ENCODE results near the gene NCAM1.
"Not testable (repeated sequence)": the region's sequence is repeated elsewhere in the genome, so short reads cannot be mapped to it uniquely, and the experiment has no call there.

NCAM1 gene

DNA sequence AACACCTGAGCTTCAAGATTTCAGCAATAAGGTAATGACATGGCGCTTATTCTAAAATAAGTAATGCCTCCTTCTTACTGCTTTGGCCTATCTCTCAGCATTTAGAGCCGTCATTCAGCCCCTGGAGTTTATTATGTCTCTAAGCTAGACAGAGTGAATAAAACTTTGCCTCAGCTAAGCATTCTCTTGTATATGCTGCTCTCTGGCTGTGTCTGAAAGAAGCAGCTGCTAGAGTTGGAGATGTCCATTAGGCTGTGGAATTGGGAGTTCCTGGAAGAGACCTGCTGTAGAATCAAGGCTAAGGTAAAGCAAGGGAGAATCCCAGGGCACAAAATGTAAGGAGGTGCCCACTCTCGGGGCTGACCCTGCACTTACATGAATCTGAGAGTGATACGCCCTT, 317.7 kb downstream of the NCAM1 start:
- DNase-seq (ENCODE audit: low read depth) = no peak

DNA sequence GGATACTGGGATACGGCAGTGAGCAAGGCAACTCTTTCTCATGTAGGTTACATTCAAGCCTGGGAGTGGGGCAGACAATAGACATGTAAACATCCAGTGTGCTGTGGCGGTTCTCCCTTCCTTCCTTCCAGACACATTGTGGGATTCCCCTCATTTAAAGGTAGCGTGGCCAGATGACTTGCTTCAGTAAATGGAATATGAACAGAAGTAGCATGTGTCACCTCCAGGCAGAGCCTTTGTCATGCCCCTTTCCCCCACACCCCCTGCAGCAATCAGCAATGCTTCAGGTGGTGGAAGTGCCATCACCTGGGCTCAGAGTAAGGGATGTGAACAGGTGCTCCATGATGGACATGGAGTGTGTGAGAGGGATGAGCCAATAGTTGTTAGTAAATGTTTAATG, 318.4 kb downstream of the NCAM1 start:
- no peak for DNase-seq (ENCODE audit: low read depth)

DNA sequence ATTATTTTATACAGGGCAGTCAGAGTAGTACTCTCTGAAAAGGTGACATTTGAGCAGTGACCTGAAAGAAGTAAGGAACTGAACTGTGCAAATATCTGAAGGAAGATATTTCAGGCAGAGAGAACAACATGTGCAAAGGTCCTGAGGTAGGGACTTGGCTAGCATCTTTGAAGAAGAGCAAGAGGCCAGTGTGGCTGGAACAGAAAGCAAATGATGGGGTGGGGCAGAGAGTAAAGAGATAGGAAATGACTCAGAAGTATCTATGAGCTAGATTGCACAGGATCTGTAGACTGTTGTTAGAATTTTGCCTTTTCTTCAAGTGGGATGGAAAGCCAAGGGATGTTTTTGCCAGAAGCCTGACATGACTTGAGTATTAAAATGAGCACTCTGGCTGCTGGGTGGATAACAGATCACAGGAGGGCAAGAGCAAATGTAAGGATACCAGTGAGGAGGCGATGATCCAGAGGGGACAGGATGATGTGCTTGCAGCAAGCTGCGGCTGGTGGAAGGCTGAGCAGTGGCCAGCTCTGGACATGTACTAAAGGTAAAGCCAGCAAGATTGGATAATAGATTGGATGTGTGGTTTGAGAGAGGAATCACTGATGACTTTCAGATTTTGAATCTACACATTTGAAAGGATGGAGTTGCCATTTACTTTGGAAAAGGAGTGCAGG, 320.0 kb downstream of the NCAM1 start:
- no peak for DNase-seq (ENCODE audit: low read depth)

DNA sequence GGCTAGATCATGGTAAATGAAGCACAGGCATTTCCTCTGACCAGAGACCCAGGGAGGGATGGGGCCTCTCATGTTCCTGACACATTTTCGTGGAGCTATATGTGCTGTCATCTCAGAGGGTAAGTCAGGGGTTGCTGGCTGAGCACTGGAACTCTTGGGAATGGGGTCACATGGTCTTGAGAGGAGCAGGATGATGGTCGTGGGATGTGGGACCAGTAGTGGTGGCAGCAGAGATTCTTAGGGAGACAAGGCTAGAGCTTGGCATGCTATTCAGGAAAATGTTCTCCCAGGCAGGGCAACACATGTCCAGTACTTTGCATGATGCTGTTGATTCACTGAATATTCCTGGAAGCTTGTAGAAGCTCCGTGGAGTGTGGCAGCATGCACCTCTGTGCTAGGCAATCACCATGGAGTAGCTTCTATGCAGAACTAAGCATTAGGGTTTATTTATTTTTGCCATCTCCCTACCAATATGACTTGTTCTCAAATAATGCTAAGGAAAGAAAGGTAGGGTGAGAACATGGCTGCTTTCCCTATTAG, 321.7 kb downstream of the NCAM1 start:
- no peak for DNase-seq (ENCODE audit: low read depth)

DNA sequence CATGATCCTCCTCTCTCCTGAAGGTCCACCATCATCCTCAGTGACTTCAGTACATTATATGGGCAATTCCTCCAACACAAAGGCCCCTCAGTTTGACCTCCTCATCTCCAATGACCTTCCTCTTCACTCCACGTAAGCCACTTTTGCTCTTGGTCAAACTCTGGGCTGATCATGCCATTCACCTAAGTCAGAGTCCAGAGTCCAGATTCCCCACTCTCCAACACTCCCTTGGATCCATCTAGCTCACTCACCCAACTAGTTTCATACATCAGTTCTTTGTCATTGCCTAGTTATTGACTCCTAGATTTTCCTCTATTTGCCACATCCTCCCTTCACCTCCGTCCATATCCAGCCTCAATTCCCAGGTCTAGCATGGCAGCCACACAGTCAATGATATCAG, 322.7 kb downstream of the NCAM1 start:
- no peak for DNase-seq (ENCODE audit: low read depth)

DNA sequence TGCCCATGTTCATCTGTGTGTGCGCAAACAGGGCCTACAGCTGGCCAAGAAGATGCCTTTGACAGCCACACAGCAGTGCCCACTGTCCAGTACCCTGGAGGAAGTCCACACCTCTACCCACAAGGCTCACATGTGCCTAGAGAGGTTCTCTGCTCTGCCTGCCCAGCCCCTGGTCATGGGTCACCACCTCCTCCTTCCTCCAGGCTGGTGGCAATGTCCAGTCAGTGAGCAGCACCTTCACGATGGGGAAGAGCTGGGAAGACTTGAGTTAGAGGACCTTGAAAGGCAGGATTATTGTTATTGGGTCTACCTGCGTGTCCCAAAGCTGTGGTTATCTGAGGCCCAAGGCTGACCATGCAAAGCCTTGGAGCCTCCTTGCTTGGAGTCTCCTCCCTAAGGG, 324.8 kb downstream of the NCAM1 start:
- DNase-seq (ENCODE audit: low read depth) = no peak

DNA sequence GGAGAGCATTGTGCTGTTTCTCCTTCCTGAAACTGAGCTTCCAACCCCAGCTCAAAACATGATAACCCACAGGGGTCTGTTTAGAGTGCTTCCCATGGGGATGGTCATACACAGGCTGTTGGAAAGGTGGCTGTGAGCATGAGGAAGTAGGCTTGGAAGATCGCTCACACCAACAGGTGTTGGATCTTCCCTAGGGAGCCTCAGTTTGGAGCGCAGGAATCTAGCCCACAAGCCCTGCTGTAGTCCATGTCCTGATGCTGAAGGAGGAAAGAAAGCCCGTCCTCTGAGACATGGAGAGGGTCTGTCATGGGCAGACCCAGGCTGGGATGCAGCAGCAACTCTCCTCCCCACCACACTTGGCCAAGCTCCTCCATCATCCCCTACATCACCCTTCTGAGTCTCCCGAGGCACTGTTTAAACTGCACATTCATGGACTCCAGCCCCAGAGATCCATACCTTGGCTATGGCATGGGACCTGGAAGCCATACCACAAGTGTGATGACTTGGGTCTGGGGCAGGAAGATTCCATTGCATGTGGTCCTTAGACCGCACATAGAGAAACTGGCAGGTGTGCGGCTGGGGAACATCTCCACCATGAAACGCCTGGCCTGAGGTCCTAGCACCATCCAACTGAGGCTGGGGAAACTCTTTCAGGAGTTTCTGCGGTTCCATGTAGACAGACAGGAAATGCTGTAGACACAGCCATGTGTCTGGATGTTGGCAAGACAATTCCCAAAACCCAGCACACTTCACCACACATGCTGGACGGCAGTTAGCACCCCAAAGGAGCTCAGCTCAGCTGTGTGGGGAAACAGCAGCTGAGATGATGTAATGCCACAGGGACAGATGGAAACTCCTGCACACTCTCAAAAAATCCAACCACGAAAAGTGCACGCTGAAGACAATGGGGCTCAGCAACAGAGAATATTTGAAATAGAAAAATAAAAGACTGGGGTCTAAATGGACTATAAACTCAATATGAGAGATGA, 325.6 kb downstream of the NCAM1 start:
- DNase-seq (ENCODE audit: low read depth) = no peak

DNA sequence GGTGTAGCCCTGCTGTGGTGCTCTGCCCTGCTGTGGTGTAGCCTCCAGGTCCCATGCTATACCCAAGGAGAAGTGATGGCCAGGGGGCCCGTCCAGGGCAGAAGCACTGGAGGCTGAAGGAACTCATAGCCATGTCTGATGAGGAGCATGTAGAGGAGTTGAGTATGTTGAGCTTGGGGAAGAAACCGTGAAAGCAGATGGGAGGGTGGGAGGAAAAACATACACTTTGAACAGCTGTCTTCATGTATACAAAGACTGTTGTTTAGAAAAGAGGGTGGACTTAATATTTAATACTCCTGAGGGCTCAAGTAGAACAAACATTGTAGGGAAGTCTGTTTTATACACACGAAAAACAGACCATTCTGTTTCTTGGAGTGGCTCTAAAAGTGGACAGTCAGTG, 326.6 kb downstream of the NCAM1 start:
- no peak for DNase-seq (ENCODE audit: low read depth)

DNA sequence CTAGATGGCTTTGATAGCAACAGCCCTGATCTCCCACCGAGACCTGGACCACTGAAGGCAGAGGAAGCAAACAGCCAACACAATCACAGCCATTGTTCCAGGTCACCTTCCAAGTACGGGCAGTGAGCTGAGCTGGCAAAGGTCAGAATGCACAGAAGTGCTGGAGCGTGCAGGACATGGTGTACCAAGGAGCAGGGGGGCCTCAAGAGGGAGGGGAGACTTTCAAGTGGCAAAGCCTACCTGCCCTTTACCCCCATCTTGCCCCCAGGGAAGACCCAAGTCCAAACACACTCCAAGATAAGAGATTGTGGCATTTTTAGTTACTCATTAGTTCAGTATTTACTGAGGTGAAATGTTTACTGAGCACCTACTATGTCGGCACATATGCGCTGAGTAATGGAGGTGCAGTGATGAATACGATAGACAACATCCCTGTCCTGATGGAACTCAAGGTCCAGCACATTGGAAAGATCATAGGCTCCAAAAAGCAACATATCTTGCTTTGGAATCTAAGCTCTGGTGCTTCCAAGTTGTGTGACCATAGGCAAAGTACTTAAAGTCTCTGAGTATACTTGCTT, 327.2 kb downstream of the NCAM1 start:
- DNase-seq (ENCODE audit: low read depth) = no peak

DNA sequence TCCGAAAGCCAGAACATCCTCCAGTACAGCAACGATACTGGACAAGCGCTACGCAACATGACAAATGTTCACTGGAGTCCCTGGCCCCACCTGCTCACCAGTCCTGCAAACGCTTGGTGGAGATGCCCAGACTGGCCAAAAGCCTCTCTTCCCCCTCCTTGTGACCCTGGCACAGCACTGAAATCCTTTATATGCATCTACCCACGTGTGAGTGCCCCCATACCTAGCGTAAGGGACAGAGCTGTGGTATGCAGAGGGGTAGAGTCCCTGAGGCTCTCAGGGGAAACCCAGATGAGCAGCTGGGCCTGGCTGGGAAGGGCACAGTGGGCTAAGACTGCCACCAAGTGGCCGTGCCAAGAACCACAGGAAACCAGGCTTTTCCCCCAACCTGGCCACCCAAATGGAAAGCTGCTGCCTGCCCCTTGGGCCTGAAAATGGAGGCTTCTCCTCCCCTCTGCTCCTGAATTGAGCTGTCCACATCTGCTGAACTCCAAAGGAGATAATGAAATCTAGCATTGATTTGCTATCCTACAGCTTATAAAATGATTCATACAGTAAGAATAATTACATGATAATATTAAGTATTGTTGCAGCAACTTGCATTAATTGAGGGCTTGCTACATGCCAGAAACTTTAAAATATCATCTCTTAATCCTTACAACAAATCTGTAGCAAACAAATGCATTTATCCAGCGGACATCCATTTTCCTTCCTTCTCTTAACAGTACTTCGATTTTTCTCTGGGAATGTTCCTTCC, 328.4 kb downstream of the NCAM1 start:
- peak; percentile 42 for DNase-seq (ENCODE audit: low read depth)

DNA sequence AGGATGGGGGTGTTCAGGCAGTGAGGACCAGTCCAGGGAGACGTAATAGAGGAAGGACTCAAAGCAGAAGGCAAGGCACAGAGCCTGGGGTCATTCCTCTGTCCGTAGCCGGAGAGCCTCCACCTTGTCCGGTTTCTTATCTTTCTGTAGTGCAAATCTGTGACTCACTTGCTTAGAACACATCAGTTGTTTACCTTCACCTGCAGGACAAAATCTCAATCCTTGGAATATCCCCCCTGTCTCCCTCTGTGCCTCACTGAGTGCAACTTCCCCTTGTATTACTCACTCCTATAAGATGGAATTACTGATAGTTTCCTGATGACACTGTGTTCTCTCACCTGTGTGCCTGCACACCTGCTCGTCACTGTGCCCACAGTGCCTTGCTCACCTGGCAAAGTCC, 332.7 kb downstream of the NCAM1 start:
- DNase-seq (ENCODE audit: low read depth) = no peak

DNA sequence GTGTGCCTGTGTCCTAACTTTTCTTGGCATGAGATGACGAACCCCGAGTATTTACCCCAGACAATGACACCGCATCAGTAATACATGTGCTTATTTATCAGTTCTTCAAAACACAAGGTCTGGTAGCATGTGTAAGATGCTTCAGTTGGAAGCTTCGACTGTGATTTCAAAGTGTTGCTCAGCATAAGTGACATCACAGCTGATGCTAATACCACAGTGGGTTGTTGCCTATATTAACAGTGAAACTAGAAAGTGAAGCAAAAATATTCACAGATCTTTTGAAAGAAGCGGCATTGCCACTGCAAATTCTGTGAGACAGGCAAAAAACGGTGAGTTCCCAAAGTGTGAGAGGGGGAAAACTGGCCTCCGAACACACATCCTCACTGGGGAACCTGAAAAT, 334.8 kb downstream of the NCAM1 start:
- DNase-seq (ENCODE audit: low read depth) = no peak

DNA sequence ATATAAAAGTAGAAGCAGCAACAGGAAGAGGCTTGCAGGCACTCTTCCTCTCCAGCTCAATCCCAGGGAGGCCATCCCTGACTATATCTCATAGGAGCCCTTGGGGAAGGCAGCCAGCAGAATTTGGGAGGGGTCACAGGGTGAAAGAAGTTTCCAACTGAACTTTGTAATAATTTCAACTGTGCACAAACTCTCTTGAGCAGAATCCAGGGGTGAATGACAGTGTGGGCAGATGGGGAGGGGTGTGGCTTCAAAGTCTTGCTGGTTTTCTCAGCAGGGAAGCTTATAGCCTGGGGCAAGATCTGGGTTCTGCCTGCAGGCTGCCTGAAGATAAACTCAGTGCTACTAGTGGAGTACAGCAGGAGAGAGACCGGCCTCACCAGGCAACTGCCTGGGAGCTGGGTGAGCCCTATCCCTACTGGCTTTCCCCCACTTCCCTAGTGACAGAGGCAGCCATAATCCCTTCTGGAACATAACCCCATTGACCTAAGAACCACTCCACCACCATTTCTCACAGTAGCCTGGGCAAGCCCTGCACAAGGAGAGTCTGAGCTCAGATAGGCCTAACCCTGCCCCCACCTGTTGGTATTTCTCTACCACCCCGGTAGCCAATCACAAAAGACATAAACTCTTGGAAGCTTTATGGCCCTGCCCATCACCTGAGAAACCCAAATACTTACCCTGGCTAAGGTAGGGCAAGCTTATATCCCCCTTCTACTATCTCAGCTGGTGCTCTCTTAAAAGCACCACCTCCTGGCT, 335.4 kb downstream of the NCAM1 start:
- no peak for DNase-seq (ENCODE audit: low read depth)

DNA sequence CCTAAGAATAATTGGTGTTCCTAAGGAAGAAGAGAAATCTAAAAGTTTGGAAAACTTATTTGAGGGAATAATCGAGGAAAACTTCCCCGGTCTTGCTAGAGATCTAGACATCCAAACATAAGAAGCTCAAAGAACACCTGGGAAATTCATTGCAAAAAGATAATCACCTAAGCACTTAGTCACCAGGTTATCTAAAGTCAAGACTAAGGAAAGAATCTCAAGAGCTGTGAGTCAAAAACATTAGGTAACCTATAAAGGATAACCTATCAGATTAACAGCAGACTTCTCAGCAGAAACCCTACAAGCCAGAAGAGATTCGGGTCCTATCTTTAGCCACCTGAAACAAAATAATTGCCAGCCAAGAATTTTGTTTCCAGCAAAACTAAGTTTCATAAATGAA, 337.3 kb downstream of the NCAM1 start:
- not testable (repeated sequence) for DNase-seq (ENCODE audit: low read depth)

DNA sequence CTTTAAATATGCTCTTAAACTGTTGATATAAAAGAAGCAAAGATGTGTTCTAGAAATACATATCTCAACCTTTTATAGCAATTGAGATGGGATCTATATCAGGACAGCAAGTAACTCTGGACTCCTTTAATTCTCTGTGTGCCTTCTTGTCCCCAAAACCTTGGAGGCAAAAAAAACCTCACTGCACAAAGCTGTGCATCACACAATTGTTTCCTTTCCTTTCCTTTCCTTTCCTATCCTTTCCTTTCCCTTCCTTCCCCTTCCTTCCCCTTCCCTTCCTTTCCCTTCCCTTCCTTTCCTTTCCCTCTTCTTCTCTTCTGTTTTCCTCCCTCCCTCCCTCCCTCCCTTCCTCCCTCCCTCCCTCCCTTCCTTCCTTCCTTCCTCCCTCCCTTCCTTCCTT, 343.7 kb downstream of the NCAM1 start:
- DNase-seq (ENCODE audit: low read depth) = no peak

DNA sequence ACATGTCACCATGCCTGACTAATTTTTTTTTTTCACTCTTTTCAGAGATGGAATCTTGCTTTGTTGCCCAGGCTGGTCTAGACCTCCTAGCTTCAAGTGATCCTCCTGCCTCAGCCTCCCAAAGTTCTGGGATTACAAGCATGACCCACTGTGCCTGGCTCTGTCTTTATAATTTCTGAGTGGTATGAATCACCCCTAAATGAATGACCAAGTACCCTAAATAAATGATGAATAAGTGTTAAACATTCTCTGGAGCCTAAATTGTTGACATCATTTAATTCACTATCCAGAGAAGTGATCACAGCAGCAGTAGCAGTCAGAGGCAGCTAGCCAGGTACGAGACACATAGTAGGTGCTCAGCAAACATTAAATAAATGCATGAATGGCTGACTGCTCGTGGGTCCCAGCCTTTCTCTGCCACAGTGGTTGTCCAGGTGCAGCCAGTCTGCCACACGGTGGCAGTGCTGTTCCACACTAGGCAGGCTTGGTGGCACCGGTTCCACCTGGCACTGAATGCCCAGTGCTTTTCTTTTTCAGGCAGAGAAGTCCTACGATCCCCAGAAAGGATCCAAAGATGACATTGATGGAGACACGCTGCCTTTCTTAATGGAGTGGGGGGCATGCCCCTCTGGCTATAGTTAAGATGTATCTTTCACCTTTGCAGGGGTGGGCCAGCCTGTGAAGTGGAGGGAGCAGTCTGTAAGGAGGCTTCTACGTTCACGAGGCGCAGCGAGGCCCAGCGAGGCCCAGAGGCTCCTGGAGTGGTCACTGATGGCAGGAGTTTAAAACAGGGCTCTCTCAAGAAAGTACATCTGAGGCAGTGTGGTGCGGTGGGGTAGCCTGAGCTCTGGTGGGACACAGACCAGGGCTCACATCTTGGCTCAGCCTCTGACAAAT, 344.5 kb downstream of the NCAM1 start:
- peak; percentile 35 for DNase-seq (ENCODE audit: low read depth)

DNA sequence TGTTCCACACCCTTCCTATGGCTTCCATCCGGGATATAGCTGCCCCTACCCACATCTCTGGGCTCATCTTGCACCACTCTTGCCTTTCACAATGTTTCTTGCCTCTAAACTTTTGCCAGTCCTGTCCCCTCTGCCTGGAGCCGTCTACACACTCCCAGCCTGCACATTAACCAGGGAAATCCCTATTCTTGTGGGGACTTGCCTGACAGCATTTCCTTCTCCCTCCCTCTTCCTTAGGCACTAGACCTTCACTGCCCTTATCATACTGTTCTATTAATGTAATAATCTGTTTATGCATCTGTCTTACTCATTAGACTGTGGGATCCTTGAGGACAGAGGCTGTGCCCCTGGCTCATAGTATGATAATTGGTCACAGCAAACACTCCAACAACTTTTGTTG, 347.4 kb downstream of the NCAM1 start:
- DNase-seq (ENCODE audit: low read depth) = no peak

DNA sequence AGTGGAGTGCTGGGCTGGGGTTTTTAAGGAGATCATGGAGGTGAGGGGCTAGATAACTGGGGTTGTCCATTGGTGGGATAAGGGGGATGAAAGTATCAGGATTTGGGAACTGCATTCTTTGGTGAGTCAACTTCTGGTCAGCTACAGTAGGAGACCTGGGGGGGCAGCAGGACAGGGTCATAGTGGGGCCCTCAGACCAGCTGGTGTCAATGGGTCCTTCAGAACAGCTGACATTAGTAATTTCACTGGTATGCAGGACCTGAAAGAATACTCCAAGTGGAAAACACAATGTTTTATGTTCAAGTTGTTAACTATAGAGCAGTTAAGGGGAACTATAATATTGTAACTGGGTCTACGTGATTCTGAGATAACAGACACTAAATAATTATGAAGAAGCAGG, 350.3 kb downstream of the NCAM1 start:
- no peak for DNase-seq (ENCODE audit: low read depth)

DNA sequence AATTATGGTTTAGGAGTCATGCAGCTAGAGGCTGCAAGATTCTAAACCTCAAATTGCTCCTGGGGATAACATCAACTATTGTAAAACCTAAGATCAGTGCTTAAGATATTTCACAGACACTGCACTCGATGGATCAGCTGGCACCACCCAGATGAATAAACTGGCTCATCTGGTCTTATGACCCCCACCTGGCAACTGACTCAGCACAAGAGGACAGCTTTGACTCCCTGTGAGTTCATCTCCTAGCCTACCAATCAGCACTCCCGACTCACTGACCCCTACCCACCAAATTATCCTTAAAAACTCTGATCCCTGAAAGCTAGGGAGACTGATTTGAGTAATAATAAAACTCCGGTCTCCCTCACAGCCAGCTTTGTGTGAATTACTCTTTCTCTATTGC, 352.4 kb downstream of the NCAM1 start:
- no peak for DNase-seq (ENCODE audit: low read depth)

DNA sequence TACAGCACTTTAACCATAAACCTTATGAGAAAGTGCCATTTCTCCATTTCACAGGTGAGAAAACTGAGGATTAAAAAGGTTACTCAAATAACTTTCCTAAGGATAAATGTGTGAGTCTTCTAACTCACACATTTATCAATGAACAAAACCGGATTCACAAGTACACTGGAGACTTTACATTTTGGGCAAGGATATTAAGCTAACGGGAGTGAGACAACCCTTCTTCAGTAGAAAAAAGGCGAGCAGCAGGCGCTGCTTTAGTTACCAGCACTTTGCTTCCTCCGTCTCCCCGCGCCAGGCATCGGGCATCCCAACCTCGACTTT, 352.8 kb downstream of the NCAM1 start:
- DNase-seq (ENCODE audit: low read depth) = no peak

All from stimulated activated CD8-positive, alpha-beta memory T cell treated with anti-CD3 and anti-CD28 coated beads, Interleukin-7, amount 100 ng/mL, for 24 hours (primary cell).